Smooth muscle cell (in vitro differentiated cells): ENCODE measurements around the gene SLC7A14. TPM values are rescaled to one million over a fixed set of nuclear protein-coding genes. Genes with fewer than 3 reads are reported as not detected.

Experiments used
- DNase-seq: peaks from one replicate; lab custom pipeline; 2025; ENCODE audit not compliant: unreplicated experiment; lab: John Stamatoyannopoulos, UW
- H2AFZ ChIP-seq: fragments of 200-600 bp; sonication (generic); 2 replicates; pipeline ENCODE4 v1.6.0; 2016; ENCODE audit warnings: antibody characterized with exemption, low read depth, mild to moderate bottlenecking
- H3F3A ChIP-seq: fragments of 200-600 bp; sonication (generic); 2 replicates; pipeline ENCODE4 v1.6.0; 2017; ENCODE audit warnings: antibody characterized with exemption, low read depth
- H3K27ac ChIP-seq: fragments of 200-600 bp; sonication (generic); 2 replicates; pipeline ENCODE4 v1.5.1; 2016; ENCODE audit warnings: low read depth, mild to moderate bottlenecking
- H3K27me3 ChIP-seq: fragments of 200-600 bp; sonication (generic); 2 replicates; pipeline ENCODE4 v1.6.1; 2016; ENCODE audit warnings: low read depth, mild to moderate bottlenecking
- H3K36me3 ChIP-seq: fragments of 200-600 bp; sonication (generic); 2 replicates; pipeline ENCODE4 v1.5.1; 2016; ENCODE audit warnings: low read depth
- H3K4me1 ChIP-seq: fragments of 200-600 bp; sonication (generic); 2 replicates; pipeline ENCODE4 v1.5.1; 2016; ENCODE audit warnings: low read depth
- H3K4me2 ChIP-seq: fragments of 200-600 bp; sonication (generic); 2 replicates; pipeline ENCODE4 v1.6.0; 2016; ENCODE audit warnings: mild to moderate bottlenecking
- H3K4me3 ChIP-seq: fragments of 200-600 bp; sonication (generic); 2 replicates; pipeline ENCODE4 v1.5.1; 2016; ENCODE audit warnings: mild to moderate bottlenecking
- H3K79me2 ChIP-seq: fragments of 200-600 bp; sonication (generic); 2 replicates; pipeline ENCODE4 v1.6.0; 2016; ENCODE audit warnings: low read depth, mild to moderate bottlenecking
- H3K9ac ChIP-seq: fragments of 200-600 bp; sonication (generic); 2 replicates; pipeline ENCODE4 v1.6.0; 2016; ENCODE audit warnings: low read depth
- H3K9me3 ChIP-seq: fragments of 200-600 bp; sonication (generic); replicated peaks from 2 replicates; pipeline ENCODE4 v1.5.1; 2016; ENCODE audit warnings: low read depth
- H4K20me1 ChIP-seq: fragments of 200-600 bp; sonication (generic); 2 replicates; pipeline ENCODE4 v1.6.0; 2016; ENCODE audit warnings: low read depth
- CTCF ChIP-seq: fragments of 200-600 bp; sonication (generic); IDR thresholded peaks from 2 replicates; pipeline ENCODE4 v1.5.1; 2017; ENCODE audit warnings: borderline replicate concordance, mild to moderate bottlenecking, antibody characterized with exemption; ENCODE audit not compliant: insufficient read depth, poor library complexity, severe bottlenecking
- WGBS: methylation state at CpG from one replicate; pipeline ENCODE4 v1.1.7; 2016; ENCODE audit warnings: low lambda C conversion rate; 5-methylcytosine and 5-hydroxymethylcytosine counted together
- polyA plus RNA-seq: library from polyadenylated mRNA; unstranded; fragments of >200 nt; fragmentation: Nextera tagmentation; extraction: Ambion mirVana; gene quantifications from 2 replicates; pipeline ENCODE4 v1.2.1, GENCODE V29; 2016
- total RNA-seq: library from RNA; depleted of rRNA; stranded (reverse); fragments of >200 nt; gene quantifications from 2 replicates; pipeline ENCODE4 v1.2.3, GENCODE V29; 2014

Gene SLC7A14
- total and polyA plus RNA-seq, 2 experiments from 2014 or later, result not detected

- Histone ChIP-seq H3K36me3 (no peaks in the 10 kb centered on the region), H3F3A (no peaks in the 10 kb centered on the region), H3K4me3 (no peak overlapping the region), H3K9ac (no peak overlapping the region), H2AFZ (no peak overlapping the region), H3K79me2 (no peaks in the 10 kb centered on the region), H3K4me2 (no peak overlapping the region), H4K20me1 (no peaks in the 10 kb centered on the region), H3K4me1 (no peaks in the 10 kb centered on the region), H3K9me3 (no peaks in the 10 kb centered on the region), H3K27ac (no peak overlapping the region), H3K27me3 (no peaks in the 10 kb centered on the region)
- no peak for TF ChIP-seq CTCF
- DNase-seq, result no peak
These were observed 19.6 kb upstream of the SLC7A14 start for GRCh38 chr3:170605490-170605889.

- Histone ChIP-seq H3F3A (no peaks in the 10 kb centered on the region), H3K36me3 (no peaks in the 10 kb centered on the region)
These were observed 18.1 kb upstream of the SLC7A14 start for GRCh38 chr3:170603770-170604510.

GRCh38 chr3:170602556-170602955 lies 16.7 kb upstream of the SLC7A14 start:
- Histone ChIP-seq H3K4me2 (no peak overlapping the region), H2AFZ (no peak overlapping the region), H3K9me3 (no peaks in the 10 kb centered on the region), H4K20me1 (no peaks in the 10 kb centered on the region), H3K36me3 (no peaks in the 10 kb centered on the region), H3K4me1 (no peaks in the 10 kb centered on the region), H3K27ac (no peak overlapping the region), H3K79me2 (no peaks in the 10 kb centered on the region), H3K4me3 (no peak overlapping the region), H3K9ac (no peak overlapping the region), H3K27me3 (no peaks in the 10 kb centered on the region), H3F3A (no peaks in the 10 kb centered on the region)
- TF ChIP-seq CTCF, result no peak
- WGBS, result 86% methylated on average over 1 of the region's 1 CpG
- no peak for DNase-seq

More at GRCh38 chr3:170603770-170604510, 18.1 kb upstream of the SLC7A14 start:
- Histone ChIP-seq H3K79me2 (no peaks in the 10 kb centered on the region), H3K4me3 (no peak overlapping the region), H3K4me2 (no peak overlapping the region), H3K4me1 (no peaks in the 10 kb centered on the region), H3K27me3 (no peaks in the 10 kb centered on the region), H3K9ac (no peak overlapping the region), H2AFZ (no peak overlapping the region), H3K27ac (no peak overlapping the region), H3K9me3 (no peaks in the 10 kb centered on the region), H4K20me1 (no peaks in the 10 kb centered on the region)
- no peak for TF ChIP-seq CTCF
- no peak for DNase-seq
- 53% methylated on average over 5 of the region's 5 CpGs for WGBS
